Breast epithelium (tissue), 4 donors: ENCODE data around the gene PRLR. TPM values are rescaled to one million over a fixed set of nuclear protein-coding genes. Genes with fewer than 3 reads are reported as not detected.

Experiments
- DNase-seq, 2 donors: peaks; one replicate each; pipeline ENCODE4 v3.0.0-alpha.2; 2019; ENCODE audit warnings: low spot score in 2 of 2
- H3K27ac ChIP-seq, 2 donors: fragments of 200-600 bp; sonication (generic) in 1 of 2; one replicate each; pipeline ENCODE4 v1.5.1; 2016 to 2019; ENCODE audit warnings: mild to moderate bottlenecking in 1 of 2
- H3K27me3 ChIP-seq, 2 donors: fragments of 200-600 bp; sonication (generic) in 1 of 2; one replicate each; pipeline versions ENCODE4 v1.5.1 to v1.6.0; 2017 to 2019; ENCODE audit warnings: control low read depth in 1 of 2, mild to moderate bottlenecking in 1 of 2
- H3K36me3 ChIP-seq: fragments of 200-600 bp; one replicate; pipeline ENCODE4 v1.5.1; 2019
- H3K4me1 ChIP-seq, 2 donors: fragments of 200-600 bp; sonication (generic); one replicate each; pipeline ENCODE4 v1.5.1; 2016 to 2019; ENCODE audit warnings: control low read depth in 1 of 2
- H3K4me3 ChIP-seq, 3 donors: fragments of 200-600 bp; sonication (generic); 1 replicate in 2 of 3; 2 replicates in 1 of 3; pipeline ENCODE4 v1.5.1; 2016 to 2019; ENCODE audit warnings: mild to moderate bottlenecking in 3 of 3, moderate library complexity in 2 of 3
- H3K9me3 ChIP-seq, 2 donors: fragments of 200-600 bp; sonication (generic) in 1 of 2; one replicate each; pipeline ENCODE4 v1.5.1; 2016 to 2019; ENCODE audit warnings: control low read depth in 1 of 2
- CTCF ChIP-seq, 3 donors: fragments of 450-650 bp; IDR thresholded peaks; one replicate each; pipeline ENCODE4 v1.5.1; 2016 to 2017; ENCODE audit warnings: antibody characterized with exemption in 3 of 3, mild to moderate bottlenecking in 3 of 3, moderate library complexity in 3 of 3
- POLR2A ChIP-seq: fragments of 450-650 bp; IDR thresholded peaks from one replicate; pipeline ENCODE4 v1.6.1; 2016; ENCODE audit warnings: antibody characterized with exemption, mild to moderate bottlenecking, moderate library complexity
- POLR2AphosphoS5 ChIP-seq, 3 donors: sonication (generic); formaldehyde crosslinking; IDR thresholded peaks; one replicate each; pipeline ENCODE4 v1.6.1; 2017; ENCODE audit warnings: antibody characterized with exemption in 3 of 3
- intact Hi-C: fragments of 100-400 bp; cut with DNase I; formaldehyde crosslinking; loops from one replicate; pipeline ENCODE4 v1.15.1; 2023; ENCODE audit warnings: low total_unique reads
- total RNA-seq, 3 donors: library from RNA; depleted of rRNA; stranded (reverse); fragments of >200 nt; gene quantifications; one replicate each; pipeline ENCODE4 v1.1.0, GENCODE V29; 2016

PRLR gene
- total RNA-seq, 3 donors from 2014 or later: 2.6 to 78.0 (median 28.8) TPM

DNA sequence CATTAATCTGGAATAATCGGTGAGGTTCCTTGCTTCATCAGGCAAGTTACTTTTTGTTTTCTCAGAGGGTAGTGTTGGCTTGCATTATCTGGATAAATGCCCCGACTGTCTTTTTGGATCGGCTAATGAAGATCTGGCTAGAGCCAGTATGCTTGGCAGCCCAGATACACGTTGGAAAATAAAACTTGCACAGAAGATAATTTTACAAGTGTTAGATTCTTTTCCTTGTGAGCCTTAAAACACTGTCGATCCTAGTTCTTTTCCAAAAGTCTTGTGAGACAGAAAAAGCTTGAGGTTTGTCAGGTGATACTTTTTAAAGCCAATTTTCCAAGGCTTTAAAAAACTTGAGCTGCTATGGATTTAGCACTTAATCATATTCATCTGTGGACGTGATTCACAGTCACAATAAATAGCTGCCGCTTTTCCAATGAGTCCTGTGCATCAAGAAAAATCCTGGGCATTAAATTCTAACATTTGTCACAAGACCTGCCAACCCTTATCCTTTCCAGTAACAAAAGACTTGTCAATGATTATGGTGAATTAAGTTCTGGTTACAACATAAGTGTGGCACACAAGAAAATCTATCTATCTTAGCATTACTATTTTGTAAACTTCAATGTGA is 68.5 kb downstream of the PRLR start:
- intact Hi-C loops: no loop called here
- Histone ChIP-seq H3K27me3 (no peaks in the 10 kb centered on the region), H3K4me3 (no peak overlapping the region), H3K9me3 (no peaks in the 10 kb centered on the region), H3K27ac (peak overlapping the region in 1 of 2 donors; percentile 53), H3K4me1 (no peaks in the 10 kb centered on the region), H3K36me3 (no peaks in the 10 kb centered on the region)
- no peak for TF ChIP-seq POLR2A
- TF ChIP-seq CTCF (IDR thresholded peaks at IDR 0.05): no peak
- TF ChIP-seq POLR2AphosphoS5 (IDR thresholded peaks at IDR 0.05): no peak
- DNase-seq: no peak

DNA sequence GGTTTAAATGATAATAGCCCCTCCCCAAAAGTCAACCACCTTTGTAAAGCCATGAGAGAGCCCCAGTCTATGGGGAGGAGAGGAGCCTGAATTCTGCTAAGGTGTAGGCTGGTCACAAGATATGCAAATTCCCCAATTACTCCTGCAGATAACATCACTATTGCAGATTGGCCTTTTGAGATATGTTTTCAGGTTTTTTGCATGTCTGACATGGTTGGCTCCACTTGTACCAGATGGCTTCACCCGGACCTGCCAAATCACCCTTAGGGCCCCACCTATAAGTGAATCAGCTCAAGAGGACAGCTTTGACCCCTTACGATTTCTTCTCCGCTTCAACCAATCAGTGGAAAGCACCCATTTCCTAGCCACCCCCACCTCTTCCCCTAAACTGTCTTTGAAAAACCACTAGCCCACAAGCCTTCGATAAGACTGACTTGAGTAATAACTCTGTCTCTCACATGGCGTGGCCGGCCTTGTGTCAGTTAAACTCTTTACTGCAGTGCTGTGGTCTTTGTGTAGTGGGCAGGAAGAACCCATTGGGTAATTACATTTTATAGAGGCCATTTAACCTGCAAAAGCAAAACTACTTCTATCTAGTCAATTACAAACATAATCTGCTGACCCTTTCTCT is 69.7 kb downstream of the PRLR start:
- no peak for TF ChIP-seq POLR2A
- TF ChIP-seq POLR2AphosphoS5 (IDR thresholded peaks at IDR 0.05): no peak
- TF ChIP-seq CTCF (IDR thresholded peaks at IDR 0.05): no peak
- intact Hi-C loops: no loop called here
- no peak for DNase-seq

GRCh38 chr5:35159370-35159742 is 70.9 kb downstream of the PRLR start:
- Histone ChIP-seq H3K9me3 (no peaks in the 10 kb centered on the region), H3K27me3 (no peaks in the 10 kb centered on the region), H3K36me3 (no peaks in the 10 kb centered on the region), H3K27ac (no peak overlapping the region), H3K4me3 (no peak overlapping the region), H3K4me1 (no peaks in the 10 kb centered on the region)
- TF ChIP-seq CTCF (IDR thresholded peaks at IDR 0.05) (no peak), POLR2A (no peak), POLR2AphosphoS5 (IDR thresholded peaks at IDR 0.05) (no peak)
- intact Hi-C loops: loop anchor here (10.0 kb wide), 1 partner anchor 455 kb away; no protein-coding TSS in a partner anchor
- DNase-seq: no peak

More for the DNA sequence above, 69.7 kb downstream of the PRLR start:
- no peaks in the 10 kb centered on the region for H3K9me3 ChIP-seq
- H3K27ac ChIP-seq: no peak overlapping the region
- no peak overlapping the region for H3K4me3 ChIP-seq
- no peaks in the 10 kb centered on the region for H3K27me3 ChIP-seq
- H3K36me3 ChIP-seq: no peaks in the 10 kb centered on the region
- no peaks in the 10 kb centered on the region for H3K4me1 ChIP-seq

DNA sequence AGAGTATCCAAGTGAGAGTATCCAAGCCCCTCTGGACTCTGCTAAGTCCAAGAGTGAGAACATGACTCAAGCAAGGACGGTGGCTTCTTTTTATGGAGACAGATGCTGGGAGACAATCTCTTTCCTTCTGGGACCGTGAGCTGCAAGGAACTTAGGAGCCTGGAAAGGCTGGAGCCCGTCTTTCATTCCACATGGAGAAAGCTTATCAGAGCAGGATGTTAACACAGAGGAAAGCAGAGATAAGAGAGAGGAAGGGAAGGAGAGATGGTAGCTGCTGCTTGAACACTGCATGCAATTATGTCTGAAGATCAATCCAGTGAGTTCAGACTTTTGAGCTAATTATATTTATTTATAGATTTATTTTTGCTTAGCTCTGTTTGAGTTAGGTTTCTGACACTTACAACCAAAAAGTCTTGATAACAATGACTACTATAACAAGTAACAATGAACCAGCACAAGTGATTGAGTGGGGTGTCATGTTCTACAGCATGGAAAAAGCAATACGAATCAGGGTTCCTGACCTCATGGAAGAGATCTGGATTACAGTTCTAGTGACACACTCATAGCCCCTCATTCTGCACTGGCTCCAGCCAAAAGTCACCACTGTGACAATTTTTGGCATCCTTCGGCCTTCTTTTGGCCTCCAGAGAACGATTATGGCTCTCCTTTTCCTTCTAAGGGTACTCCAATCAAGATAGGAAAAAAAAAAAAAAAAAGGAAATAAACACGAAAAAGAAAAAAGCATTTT is 71.5 kb downstream of the PRLR start:
- intact Hi-C loops: loop anchor here (10.0 kb wide), 1 partner anchor 454 kb away; no protein-coding TSS in a partner anchor
- no peak for TF ChIP-seq POLR2A
- no peak for TF ChIP-seq POLR2AphosphoS5 (IDR thresholded peaks at IDR 0.05)
- TF ChIP-seq CTCF (IDR thresholded peaks at IDR 0.05): no peak
- H3K27ac ChIP-seq: no peak overlapping the region

GRCh38 chr5:35158204-35158603 is 72.1 kb downstream of the PRLR start:
- Histone ChIP-seq H3K27me3 (no peaks in the 10 kb centered on the region), H3K4me3 (no peak overlapping the region), H3K4me1 (no peaks in the 10 kb centered on the region), H3K9me3 (no peaks in the 10 kb centered on the region), H3K27ac (no peak overlapping the region), H3K36me3 (no peaks in the 10 kb centered on the region)
- no peak for TF ChIP-seq CTCF (IDR thresholded peaks at IDR 0.05)
- no peak for TF ChIP-seq POLR2AphosphoS5 (IDR thresholded peaks at IDR 0.05)
- intact Hi-C loops: loop anchor here (10.0 kb wide), 1 partner anchor 453 kb away; no protein-coding TSS in a partner anchor
- DNase-seq: no peak

More for the DNA sequence above, 71.5 kb downstream of the PRLR start:
- no peaks in the 10 kb centered on the region for H3K36me3 ChIP-seq
- no peaks in the 10 kb centered on the region for H3K9me3 ChIP-seq
- H3K4me3 ChIP-seq: no peak overlapping the region
- no peaks in the 10 kb centered on the region for H3K27me3 ChIP-seq
- H3K4me1 ChIP-seq: no peaks in the 10 kb centered on the region
- no peak for DNase-seq
